ENCODE results near the gene DAPK2. TPM values are rescaled to one million over a fixed set of nuclear protein-coding genes. Genes with fewer than 3 reads are reported as not detected.
"Not testable (repeated sequence)": the region's sequence is repeated elsewhere in the genome, so short reads cannot be mapped to it uniquely, and the experiment has no call there.

DAPK2 gene
- total RNA-seq, 2 donors from 2014 or later: 13.8 to 40.4 TPM

- Histone ChIP-seq H3K36me3 (peaks cover 0 to 6% of the 10 kb centered on the region in 2 donors), H3K4me3 (peak overlapping the region in 1 of 2 donors; percentile 59), H3K27ac (peak overlapping the region in 1 of 2 donors; percentile 90), H3K9me3 (no peaks in the 10 kb centered on the region), H3K4me1 (replicated peaks) (peaks cover 4% of the 10 kb centered on the region), H3K27me3 (replicated peaks; ENCODE audit: insufficient read depth) (no peaks in the 10 kb centered on the region)
- TF ChIP-seq CTCF (IDR thresholded peaks at IDR 0.05): peak in 2 of 4 experiments; percentile 9 to 38
- no peak for TF ChIP-seq POLR2AphosphoS5 (IDR thresholded peaks at IDR 0.05)
- intact Hi-C loops (cut with DNase I): no loop called here
- DNase-seq (ENCODE audit: low spot score): no peak
Observed at GRCh38 chr15:64092075-64092820, 46.0 kb upstream of the DAPK2 start.

GRCh38 chr15:64090527-64090926, 44.2 kb upstream of the DAPK2 start:
- Histone ChIP-seq H3K4me3 (no peak overlapping the region), H3K36me3 (peaks cover 0 to 7% of the 10 kb centered on the region in 2 donors), H3K4me1 (replicated peaks) (peaks cover 4% of the 10 kb centered on the region), H3K27me3 (replicated peaks; ENCODE audit: insufficient read depth) (no peaks in the 10 kb centered on the region), H3K27ac (no peak overlapping the region), H3K9me3 (no peaks in the 10 kb centered on the region)
- TF ChIP-seq POLR2AphosphoS5 (IDR thresholded peaks at IDR 0.05) (no peak), CTCF (IDR thresholded peaks at IDR 0.05) (no peak), POLR2A (IDR thresholded peaks at IDR 0.05) (no peak)
- intact Hi-C loops (cut with DNase I): no loop called here
- no peak for DNase-seq (ENCODE audit: low spot score)
- WGBS: 98% methylated on average over 3 of the region's 3 CpGs

- no peaks in the 10 kb centered on the region for H3K27me3 ChIP-seq (replicated peaks; ENCODE audit: insufficient read depth)
- H3K4me1 ChIP-seq (replicated peaks): peaks cover 4% of the 10 kb centered on the region
- 92% methylated on average over 12 of the region's 12 CpGs for WGBS
- TF ChIP-seq CTCF (IDR thresholded peaks at IDR 0.05) (no peak), POLR2A (IDR thresholded peaks at IDR 0.05) (no peak), POLR2AphosphoS5 (IDR thresholded peaks at IDR 0.05) (no peak)
- no peak for DNase-seq (ENCODE audit: low spot score)
- no peaks in the 10 kb centered on the region for H3K9me3 ChIP-seq
- no peak overlapping the region for H3K27ac ChIP-seq
- intact Hi-C loops (cut with DNase I): no loop called here
- no peak overlapping the region for H3K4me3 ChIP-seq
- peaks cover 0 to 7% of the 10 kb centered on the region in 2 donors for H3K36me3 ChIP-seq
Observed at GRCh38 chr15:64089543-64090280, 43.4 kb upstream of the DAPK2 start.

GRCh38 chr15:64082757-64083156, 36.5 kb upstream of the DAPK2 start:
- intact Hi-C loops (cut with DNase I): no loop called here
- DNase-seq (ENCODE audit: low spot score): no peak
- peaks cover 0 to 6% of the 10 kb centered on the region in 2 donors for H3K36me3 ChIP-seq
- no peak for TF ChIP-seq CTCF (IDR thresholded peaks at IDR 0.05)
- TF ChIP-seq POLR2A (IDR thresholded peaks at IDR 0.05): no peak
- no peak for TF ChIP-seq POLR2AphosphoS5 (IDR thresholded peaks at IDR 0.05)
- no peak overlapping the region for H3K4me3 ChIP-seq
- H3K9me3 ChIP-seq: no peaks in the 10 kb centered on the region
- no peaks in the 10 kb centered on the region for H3K4me1 ChIP-seq (replicated peaks)
- no peak overlapping the region for H3K27ac ChIP-seq
- WGBS: 67% methylated on average over 3 of the region's 3 CpGs
- H3K27me3 ChIP-seq (replicated peaks; ENCODE audit: insufficient read depth): no peaks in the 10 kb centered on the region

GRCh38 chr15:64073496-64073895, 27.2 kb upstream of the DAPK2 start:
- H3K9me3 ChIP-seq; H3K4me3 ChIP-seq; H3K27me3 ChIP-seq (replicated peaks; ENCODE audit: insufficient read depth); intact Hi-C loops (cut with DNase I); H3K36me3 ChIP-seq; DNase-seq (ENCODE audit: low spot score): not testable (repeated sequence)
- Histone ChIP-seq H3K27ac (peak overlapping the region; percentile 74 to 89), H3K4me1 (replicated peaks) (peaks cover 16% of the 10 kb centered on the region)
- WGBS: 93% methylated on average over 2 of the region's 2 CpGs
